HUES64 (cell line): Measurements from ENCODE around the gene SH3GLB2.

Source experiments
- H3K27ac ChIP-seq: 2 replicates; pipeline ENCODE4 v1.7.0; 2013; ENCODE audit warnings: low read depth, low read length, inconsistent platforms
- H3K27me3 ChIP-seq: 2 replicates; pipeline ENCODE4 v1.6.1; 2013; ENCODE audit warnings: mild to moderate bottlenecking, low read length; ENCODE audit not compliant: insufficient read depth
- H3K36me3 ChIP-seq: 2 replicates; pipeline ENCODE4 v1.6.1; 2013; ENCODE audit warnings: mild to moderate bottlenecking, low read length; ENCODE audit not compliant: insufficient read depth
- H3K4me1 ChIP-seq: 2 replicates; pipeline ENCODE4 v1.6.1; 2013; ENCODE audit warnings: mild to moderate bottlenecking, low read length, moderate library complexity; ENCODE audit not compliant: insufficient read depth
- H3K4me3 ChIP-seq: 2 replicates; pipeline ENCODE4 v1.5.1; 2013; ENCODE audit warnings: mild to moderate bottlenecking, low read length, moderate library complexity
- H3K9ac ChIP-seq: 2 replicates; pipeline ENCODE4 v1.6.1; 2013; ENCODE audit warnings: mild to moderate bottlenecking, low read depth, low read length
- H3K9me3 ChIP-seq: 2 replicates; pipeline ENCODE4 v1.6.1; 2013; ENCODE audit warnings: low read depth, low read length; ENCODE audit not compliant: insufficient read depth
- WGBS: fragments of 150-250, 120-280 bp; methylation state at CpG from one replicate; pipeline ENCODE4 v1.1.7; 2013; ENCODE audit warnings: missing lambda C conversion rate; 5-methylcytosine and 5-hydroxymethylcytosine counted together

Gene SH3GLB2

GRCh38 chr9:129013674-129014073, 14.5 kb downstream of the SH3GLB2 start:
- Histone ChIP-seq H3K4me1 (no peaks in the 10 kb centered on the region), H3K27me3 (no peaks in the 10 kb centered on the region), H3K9me3 (no peaks in the 10 kb centered on the region), H3K9ac (no peak overlapping the region), H3K4me3 (no peak overlapping the region), H3K36me3 (peaks cover 56% of the 10 kb centered on the region), H3K27ac (no peak overlapping the region; the same call in 1 of the 2 replicates)
- 96% methylated on average over 11 of the region's 11 CpGs for WGBS

DNA sequence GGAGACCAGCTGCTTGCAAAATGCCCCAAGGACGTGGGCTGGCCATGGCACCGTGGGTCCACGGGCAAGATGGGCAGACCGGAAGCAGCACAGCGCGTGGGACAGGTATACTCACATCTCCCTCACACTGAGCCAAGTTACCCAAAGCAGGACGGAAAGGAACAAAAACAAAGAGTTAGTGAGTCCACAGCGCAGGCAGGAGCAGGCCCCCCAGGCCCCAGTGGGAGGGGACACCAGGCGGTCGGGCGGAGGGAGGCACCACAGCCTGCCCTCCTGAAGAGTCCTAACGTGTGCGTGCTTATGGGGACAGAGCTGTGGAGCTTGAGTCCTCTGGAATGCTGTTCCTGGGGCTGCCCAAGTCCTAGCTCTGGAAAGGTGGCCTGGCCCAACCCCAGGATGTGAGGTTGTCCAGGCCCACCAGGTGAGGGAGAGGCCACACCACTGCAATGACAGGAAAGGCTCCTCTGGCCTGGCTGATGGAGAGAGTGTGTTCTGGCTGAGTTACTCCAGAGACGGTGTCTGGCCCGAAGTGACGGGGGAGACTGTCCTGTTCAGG, 15.2 kb downstream of the SH3GLB2 start:
- H3K4me1 ChIP-seq = no peaks in the 10 kb centered on the region
- no peaks in the 10 kb centered on the region for H3K9me3 ChIP-seq
- no peak overlapping the region for H3K9ac ChIP-seq
- no peak overlapping the region for H3K4me3 ChIP-seq
- no peaks in the 10 kb centered on the region for H3K27me3 ChIP-seq
- 91% methylated on average over 16 of the region's 16 CpGs for WGBS
- peaks cover 62% of the 10 kb centered on the region for H3K36me3 ChIP-seq
- no peak overlapping the region for H3K27ac ChIP-seq

DNA sequence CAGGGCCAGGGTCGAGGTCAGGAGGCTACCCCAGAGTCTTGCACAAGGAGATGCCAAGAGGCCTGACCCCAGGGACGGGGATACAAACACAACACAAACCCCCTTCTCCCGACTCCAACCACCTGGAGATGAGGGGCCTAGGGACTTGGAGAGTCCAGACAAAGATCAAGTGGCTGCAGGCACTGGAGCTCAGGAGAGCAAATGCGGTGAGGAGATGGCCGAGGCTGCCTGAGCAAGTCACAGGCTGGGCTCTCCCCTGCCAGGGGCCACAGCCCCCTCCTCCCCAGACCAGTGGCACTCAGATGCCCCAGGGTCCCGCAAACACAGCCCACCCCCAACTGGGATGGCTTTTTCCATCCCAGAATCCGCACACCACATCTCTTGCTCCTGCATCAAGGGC, 15.8 kb downstream of the SH3GLB2 start:
- Histone ChIP-seq H3K27ac (no peak overlapping the region), H3K4me3 (no peak overlapping the region), H3K36me3 (peaks cover 69% of the 10 kb centered on the region), H3K27me3 (no peaks in the 10 kb centered on the region), H3K9me3 (no peaks in the 10 kb centered on the region), H3K9ac (no peak overlapping the region), H3K4me1 (no peaks in the 10 kb centered on the region)
- 95% methylated on average over 7 of the region's 7 CpGs for WGBS

DNA sequence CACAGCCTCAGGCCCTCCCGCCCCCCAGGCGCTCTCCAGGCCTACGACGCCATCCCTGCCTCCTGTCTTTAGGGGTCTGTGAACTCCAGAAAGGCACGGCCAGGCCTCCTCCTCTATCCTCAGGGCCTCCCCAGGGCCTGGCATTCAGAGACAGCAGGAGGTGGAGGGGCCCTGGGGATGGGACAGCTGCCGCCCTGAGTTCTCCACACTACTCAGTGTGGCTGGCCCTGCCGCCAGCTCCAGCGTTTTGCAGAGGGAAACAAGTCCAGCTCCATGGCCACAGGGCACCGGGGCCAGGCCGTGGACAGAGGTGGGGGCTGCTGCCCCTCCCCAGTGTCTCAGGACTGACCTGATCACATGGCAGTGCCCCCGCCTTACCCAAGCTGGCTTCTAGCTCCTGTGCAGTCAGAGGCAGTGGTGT, 16.4 kb downstream of the SH3GLB2 start:
- H3K4me1 ChIP-seq = no peaks in the 10 kb centered on the region
- no peak overlapping the region; the same call in 1 of the 2 replicates for H3K9ac ChIP-seq
- peaks cover 70% of the 10 kb centered on the region for H3K36me3 ChIP-seq
- no peak overlapping the region for H3K4me3 ChIP-seq
- H3K9me3 ChIP-seq = no peaks in the 10 kb centered on the region
- H3K27me3 ChIP-seq = no peaks in the 10 kb centered on the region
- no peak overlapping the region for H3K27ac ChIP-seq
- WGBS = 86% methylated on average over 11 of the region's 11 CpGs

GRCh38 chr9:129011170-129011569, 17.0 kb downstream of the SH3GLB2 start:
- no peak overlapping the region for H3K9ac ChIP-seq
- H3K4me1 ChIP-seq = no peaks in the 10 kb centered on the region
- H3K27me3 ChIP-seq = no peaks in the 10 kb centered on the region
- H3K27ac ChIP-seq = no peak overlapping the region
- no peaks in the 10 kb centered on the region for H3K9me3 ChIP-seq
- WGBS = 96% methylated on average over 19 of the region's 19 CpGs
- H3K4me3 ChIP-seq = no peak overlapping the region
- peaks cover 73% of the 10 kb centered on the region for H3K36me3 ChIP-seq

- Histone ChIP-seq H3K9ac (no peak overlapping the region), H3K27ac (no peak overlapping the region), H3K27me3 (no peaks in the 10 kb centered on the region), H3K4me1 (no peaks in the 10 kb centered on the region), H3K36me3 (peaks cover 76% of the 10 kb centered on the region), H3K9me3 (no peaks in the 10 kb centered on the region), H3K4me3 (no peak overlapping the region)
- 95% methylated on average over 7 of the region's 8 CpGs for WGBS
Observed at GRCh38 chr9:129010267-129010975, 17.7 kb downstream of the SH3GLB2 start.

DNA sequence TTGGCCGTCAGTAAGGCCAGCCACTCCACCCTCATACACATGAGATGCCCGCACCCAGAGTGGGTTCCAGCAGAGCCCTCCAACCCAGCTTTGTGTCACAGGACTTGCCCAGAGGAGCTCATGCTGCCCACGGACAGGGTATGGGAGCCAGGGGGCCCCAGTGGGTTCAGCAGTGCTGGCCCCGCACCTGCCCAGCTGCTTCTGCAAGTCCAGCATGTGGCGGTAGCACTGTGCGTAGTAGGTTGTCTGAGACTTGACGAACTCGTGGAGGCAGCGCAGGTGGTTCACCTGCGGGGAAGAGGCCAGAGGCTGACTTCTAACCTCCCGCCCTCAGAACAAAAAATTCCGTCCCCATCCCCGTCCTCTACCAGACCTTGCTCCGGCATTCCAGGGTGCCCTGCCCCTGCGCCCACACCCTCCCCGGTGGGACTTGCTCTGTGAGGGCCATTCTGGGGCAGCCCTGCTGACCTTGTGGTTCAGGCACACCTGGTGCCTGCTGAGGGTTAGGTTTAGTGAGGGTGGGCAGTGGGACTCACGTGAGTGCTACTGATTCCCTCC, 18.5 kb downstream of the SH3GLB2 start:
- Histone ChIP-seq H3K4me3 (no peak overlapping the region), H3K27me3 (no peaks in the 10 kb centered on the region), H3K9me3 (no peaks in the 10 kb centered on the region), H3K4me1 (no peaks in the 10 kb centered on the region), H3K9ac (no peak overlapping the region), H3K27ac (no peak overlapping the region), H3K36me3 (peaks cover 77% of the 10 kb centered on the region)
- WGBS = 96% methylated on average over 17 of the region's 17 CpGs

GRCh38 chr9:129008986-129009583, 19.0 kb downstream of the SH3GLB2 start:
- WGBS = 92% methylated on average over 11 of the region's 13 CpGs
- Histone ChIP-seq H3K4me1 (no peaks in the 10 kb centered on the region), H3K36me3 (peaks cover 73% of the 10 kb centered on the region), H3K4me3 (no peak overlapping the region), H3K9ac (no peak overlapping the region), H3K27me3 (no peaks in the 10 kb centered on the region), H3K27ac (peak overlapping the region; percentile 41; the same call in 1 of the 2 replicates), H3K9me3 (no peaks in the 10 kb centered on the region)

GRCh38 chr9:129008469-129008965, 19.6 kb downstream of the SH3GLB2 start:
- H3K9me3 ChIP-seq = no peaks in the 10 kb centered on the region
- H3K9ac ChIP-seq = no peak overlapping the region
- no peaks in the 10 kb centered on the region for H3K4me1 ChIP-seq
- no peak overlapping the region for H3K4me3 ChIP-seq
- H3K27ac ChIP-seq = peak overlapping the region; percentile 41; the same call in 1 of the 2 replicates
- H3K27me3 ChIP-seq = no peaks in the 10 kb centered on the region
- 97% methylated on average over 6 of the region's 6 CpGs for WGBS
- peaks cover 75% of the 10 kb centered on the region for H3K36me3 ChIP-seq

DNA sequence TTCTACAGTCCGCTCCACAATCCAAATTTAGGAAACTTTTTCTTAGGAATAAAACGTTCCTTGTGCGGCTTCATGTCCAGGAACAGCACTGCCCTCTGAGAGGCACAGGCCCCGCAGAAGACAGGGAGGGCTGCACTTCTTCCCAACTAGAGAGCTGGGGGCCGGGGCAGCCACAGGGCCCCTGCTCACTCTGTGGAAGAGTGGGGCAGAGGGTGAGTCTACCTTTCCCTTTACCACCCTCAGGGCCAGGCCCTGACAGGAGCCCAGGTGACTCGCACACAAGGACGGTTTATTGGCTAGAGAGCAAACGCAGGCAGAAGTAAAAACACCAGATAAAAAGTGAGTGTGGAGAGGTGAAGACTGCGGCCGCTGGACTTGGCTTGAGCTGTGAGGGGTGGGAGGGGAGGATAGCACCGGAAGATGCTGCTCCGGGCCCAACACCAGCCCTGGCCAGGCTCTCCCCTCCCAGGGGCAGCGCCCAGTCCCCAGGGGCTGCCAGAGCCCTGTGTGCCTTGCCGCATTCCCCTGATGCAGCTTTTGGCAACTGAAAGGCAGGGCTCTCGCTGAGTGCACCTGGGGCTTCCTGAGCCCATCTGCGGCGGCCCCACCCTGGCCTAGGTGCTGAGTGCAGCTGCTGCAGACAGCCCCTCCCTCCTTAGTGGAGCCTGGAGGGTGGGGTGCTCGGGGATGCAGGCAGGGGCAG, 20.2 kb downstream of the SH3GLB2 start:
- H3K4me3 ChIP-seq = no peak overlapping the region
- H3K9me3 ChIP-seq = no peaks in the 10 kb centered on the region
- no peaks in the 10 kb centered on the region for H3K4me1 ChIP-seq
- H3K9ac ChIP-seq = no peak overlapping the region
- H3K27me3 ChIP-seq = no peaks in the 10 kb centered on the region
- no peak overlapping the region; the same call in 1 of the 2 replicates for H3K27ac ChIP-seq
- peaks cover 75% of the 10 kb centered on the region for H3K36me3 ChIP-seq
- WGBS = 95% methylated on average over 17 of the region's 18 CpGs
